GM12878 (cell line): ENCODE measurements around the gene WTAP. TPM values are rescaled to one million over a fixed set of nuclear protein-coding genes. Genes with fewer than 3 reads are reported as not detected.

Experiments
- ATAC-seq: fragments of 200-7000 bp; cut with Tn5 transposase; 3 replicates; pipeline ENCODE4 v1.9.1; 2020; ENCODE audit warnings: mild to moderate bottlenecking, moderate library complexity
- BruUV-seq: library from RNA; stranded (reverse); fragments of 400-500 nt; replicated peaks from 2 replicates; lab custom pipeline; 2021; lab: Mats Ljungman, UMichigan
- CTCF ChIA-PET: fragments of 300-600 bp; sonication (Branson Sonifier 250); formaldehyde crosslinking; extraction: SDS; loops from one replicate; lab custom pipeline; 2021; ENCODE audit warnings: inconsistent platforms; lab: Yijun Ruan, JAX
- POLR2A ChIA-PET: fragments of 350-600 bp; formaldehyde crosslinking; extraction: SDS; loops from one replicate; lab custom pipeline; 2021; ENCODE audit warnings: inconsistent platforms; lab: Charles Lee
- RAD21 ChIA-PET: fragments of 300-600 bp; sonication (Branson Sonifier 250); formaldehyde crosslinking; loops from one replicate; lab custom pipeline; 2023; ENCODE audit warnings: antibody characterized with exemption; ENCODE audit not compliant: unreplicated experiment; lab: Charles Lee
- SMC1A ChIA-PET: fragments of 300-600 bp; sonication (Branson Sonifier 250); formaldehyde crosslinking; loops from one replicate; lab custom pipeline; 2023; ENCODE audit not compliant: unreplicated experiment, uncharacterized antibody; lab: Charles Lee
- DNase-seq: peaks from one replicate; pipeline ENCODE4 v3.0.0-alpha.2; 2011; ENCODE audit warnings: low read depth, low spot score
- FAIRE-seq: peaks from 3 replicates; lab custom pipeline; 2011; peaks lifted over from hg19 to GRCh38; lab: Jason Lieb, UNC
- H2AFZ ChIP-seq: 2 replicates; pipeline ENCODE4 v1.6.0; 2011; ENCODE audit warnings: low read depth, low read length, control low read depth; ENCODE audit not compliant: control insufficient read depth
- H3K27ac ChIP-seq: 2 replicates; pipeline ENCODE4 v1.5.1; 2011; ENCODE audit warnings: control low read depth; ENCODE audit not compliant: control insufficient read depth, insufficient read depth
- H3K27me3 ChIP-seq, 2 experiments: replicated peaks in 1 of 2; 2 replicates each; pipeline versions ENCODE4 v1.6.0 to v1.6.1; 2011; ENCODE audit warnings: low read length in 1 of 2; ENCODE audit not compliant: control insufficient read depth in 2 of 2, insufficient read depth in 2 of 2
- H3K36me3 ChIP-seq, 2 experiments: 2 replicates each; pipeline ENCODE4 v1.5.1; 2011; ENCODE audit warnings: low read length in 1 of 2; ENCODE audit not compliant: control insufficient read depth in 2 of 2, insufficient read depth in 2 of 2
- H3K4me1 ChIP-seq: 2 replicates; pipeline ENCODE4 v1.6.1; 2011; ENCODE audit warnings: mild to moderate bottlenecking, low read length, moderate library complexity, mixed read lengths; ENCODE audit not compliant: control insufficient read depth, insufficient read depth
- H3K4me2 ChIP-seq: 2 replicates; pipeline ENCODE4 v1.6.0; 2011; ENCODE audit warnings: control low read depth; ENCODE audit not compliant: control insufficient read depth, insufficient read depth
- H3K4me3 ChIP-seq: fragments of 200-600 bp; sonication (generic); 2 replicates; pipeline ENCODE4 v1.5.1; 2016
- H3K79me2 ChIP-seq: 2 replicates; pipeline ENCODE4 v1.6.0; 2011; ENCODE audit warnings: low read length; ENCODE audit not compliant: control insufficient read depth, insufficient read depth
- H3K9ac ChIP-seq: 2 replicates; pipeline ENCODE4 v1.8.0; 2011; ENCODE audit warnings: low read length, control low read depth, mixed read lengths; ENCODE audit not compliant: control insufficient read depth, insufficient read depth
- H3K9me3 ChIP-seq: replicated peaks from 3 replicates; pipeline ENCODE4 v1.5.1; 2011; ENCODE audit warnings: mild to moderate bottlenecking, low read length; ENCODE audit not compliant: control insufficient read depth, insufficient read depth
- H4K20me1 ChIP-seq: 2 replicates; pipeline ENCODE4 v1.6.0; 2011; ENCODE audit not compliant: control insufficient read depth, insufficient read depth
- EED ChIP-seq: sonication (generic); IDR thresholded peaks from 2 replicates; pipeline ENCODE4 v1.6.1; 2016; ENCODE audit warnings: antibody characterized with exemption, low read depth
- FOXM1 ChIP-seq: IDR thresholded peaks from 2 replicates; pipeline ENCODE4 v1.6.1; 2012; ENCODE audit warnings: low read depth, mild to moderate bottlenecking, inconsistent platforms, low read length, moderate library complexity
- LARP7 ChIP-seq: fragments of 450-650 bp; IDR thresholded peaks from 2 replicates; pipeline ENCODE4 v1.6.1; 2017; ENCODE audit warnings: mild to moderate bottlenecking
- NBN ChIP-seq: fragments of 450-650 bp; IDR thresholded peaks from 2 replicates; pipeline ENCODE4 v1.6.1; 2016
- NFYB ChIP-seq: IDR thresholded peaks from 2 replicates; pipeline ENCODE4 v1.6.1; 2011; ENCODE audit warnings: low read depth, mild to moderate bottlenecking, low read length, improper control_type of control experiment, moderate library complexity; ENCODE audit not compliant: insufficient read depth
- TBL1XR1 ChIP-seq: IDR thresholded peaks from 2 replicates; pipeline ENCODE4 v1.6.1; 2012; ENCODE audit warnings: low read depth, low read length, improper control_type of control experiment
- WGBS: methylation state at CpG from one replicate; pipeline ENCODE4 v1.1.6; 2016; ENCODE audit warnings: low lambda C conversion rate; ENCODE audit not compliant: insufficient replicate concordance, insufficient coverage; ENCODE audit errors: missing lambda C conversion rate; 5-methylcytosine and 5-hydroxymethylcytosine counted together
- in situ Hi-C: fragments of 300-500 bp; cut with MboI; formaldehyde crosslinking; loops from 9 replicates; pipeline ENCODE4 v1.14.3; 2018; ENCODE audit warnings: mixed read lengths
- intact Hi-C: fragments of 100-400 bp; cut with micrococcal nuclease; formaldehyde crosslinking; loops from one replicate; pipeline ENCODE4 v1.14.2; 2022; ENCODE audit not compliant: unreplicated experiment
- polyA plus RNA-seq, 11 experiments: library from polyadenylated mRNA; depleted of rRNA in 4 of 11; unstranded in 6 of 11; stranded (reverse) in 5 of 11; fragments of >200 nt; fragmentation: Nextera tagmentation in 4 of 11; fragmentation: Illumina TruSeq in 1 of 11; extraction: Ambion mirVana in 4 of 11; extraction: Trizol in 1 of 11; gene quantifications; 1 replicate in 1 of 11; 2 replicates in 10 of 11; pipeline versions ENCODE4 v1.2.1 to v1.2.3, GENCODE V29; 2011 to 2016; ENCODE audit warnings: inconsistent platforms in 2 of 11, missing spikeins in 2 of 11, low read depth in 1 of 11
- total RNA-seq, 4 experiments: library from RNA; depleted of rRNA in 3 of 4; stranded (reverse); fragments of >200 nt in 3 of 4; fragmentation: Illumina TruSeq in 1 of 4; extraction: Trizol in 1 of 4; gene quantifications; 2 replicates each; pipeline versions ENCODE4 v1.2.1 to v1.2.3, GENCODE V29; 2013 to 2021

WTAP gene
- total and polyA plus RNA-seq, 10 of the 15 experiments (the other 5 are each of a cell fraction or from before 2014, with no cell fraction given) = 38.7 to 132 (median 83.1) TPM

DNA sequence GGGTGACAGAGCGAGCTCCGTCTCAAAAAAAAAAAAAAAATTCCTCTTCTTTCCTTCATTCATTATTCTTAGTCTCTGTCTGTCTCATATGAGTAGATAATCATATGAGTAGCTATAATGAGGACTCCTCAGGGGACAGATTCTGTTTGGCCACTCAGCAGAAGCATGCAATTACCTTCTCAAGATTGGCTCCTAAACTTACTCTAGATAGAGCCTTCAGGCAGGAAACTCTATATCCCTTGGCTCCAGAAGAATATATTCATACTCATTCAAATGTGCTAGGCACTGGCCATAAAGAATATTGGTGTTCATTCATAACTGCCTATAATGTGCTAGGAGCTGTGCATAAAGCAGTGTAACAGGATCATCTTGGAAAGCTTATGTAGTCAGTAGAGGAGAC is 32.3 kb downstream of the WTAP start:
- no peak overlapping the region for H3K4me2 ChIP-seq
- ChIA-PET CTCF (interaction anchor here (0.6 to 1.2 kb wide), 4 partner anchors 13 to 191 kb away, joined by 3 to 4 read pairs (median 4); no protein-coding TSS in a partner anchor), SMC1A (interaction anchor here (0.8 to 2.8 kb wide), 5 partner anchors 22 to 68 kb away, joined by 3 to 20 read pairs (median 4); no protein-coding TSS in a partner anchor), RAD21 (interaction anchor here (0.8 kb wide), 1 partner anchor 31 kb away, joined by 3 read pairs; the partner anchor contains the start of gene MRPL18), POLR2A (interaction anchor here (0.6 to 3.1 kb wide), 5 partner anchors 13 to 64 kb away, joined by 3 to 21 read pairs (median 6); partner anchors contain the start of gene WTAP)
- H3K4me3 ChIP-seq = no peak overlapping the region
- ATAC-seq (no peak), DNase-seq (no peak), FAIRE-seq (no peak)
- no peak overlapping the region for H2AFZ ChIP-seq
- TF ChIP-seq EED = no peak
- TF ChIP-seq NFYB = no peak
- no peak for TF ChIP-seq FOXM1
- WGBS = 40% methylated on average over 1 of the region's 2 CpGs
- H3K9me3 ChIP-seq = no peaks in the 10 kb centered on the region
- no peaks in the 10 kb centered on the region for H3K27me3 ChIP-seq
- no TSS peak for BruUV-seq
- H3K27ac ChIP-seq = no peak overlapping the region
- H3K4me1 ChIP-seq = peaks cover 5% of the 10 kb centered on the region
- H3K9ac ChIP-seq = no peak overlapping the region
- in situ Hi-C loops = no loop called here
- H3K36me3 ChIP-seq = peaks cover 6 to 24% of the 10 kb centered on the region in 2 experiments
- intact Hi-C loops = no loop called here
- H4K20me1 ChIP-seq = no peaks in the 10 kb centered on the region
- H3K79me2 ChIP-seq = peaks cover 23% of the 10 kb centered on the region

GRCh38 chr6:159760602-159761057 is 33.3 kb downstream of the WTAP start:
- POLR2A ChIA-PET = interaction anchor here (1.0 to 4.8 kb wide), 11 partner anchors 8 to 219 kb away, joined by 3 to 50 read pairs (median 5); partner anchors contain the start of genes MRPL18, TCP1 and WTAP
- Histone ChIP-seq H3K4me2 (peak overlapping the region; percentile 56), H3K4me3 (peak overlapping the region; percentile 88), H3K27ac (peak overlapping the region; percentile 96; the same call in 1 of the 2 replicates)
- TF ChIP-seq NBN (no peak), TBL1XR1 (no peak), LARP7 (no peak)
- TF ChIP-seq, all 136 proteins: peak for 0
- intact Hi-C loops (no loop called here), in situ Hi-C loops (no loop called here)
- no peak for FAIRE-seq
- ATAC-seq = no peak
- ChIA-PET SMC1A (interaction anchor here (0.8 to 3.6 kb wide), 9 partner anchors 13 to 69 kb away, joined by 3 to 20 read pairs (median 6); partner anchors contain the start of genes MRPL18, TCP1 and WTAP), RAD21 (interaction anchor here (0.8 to 2.3 kb wide), 3 partner anchors 30 to 34 kb away, joined by 3 to 10 read pairs (median 8); partner anchors contain the start of genes MRPL18 and WTAP), CTCF (interaction anchor here (0.9 to 1.9 kb wide), 7 partner anchors 9 to 69 kb away, joined by 3 to 8 read pairs (median 5); partner anchors contain the start of gene WTAP)
- WGBS = 59% methylated on average over 3 of the region's 3 CpGs
- H3K36me3 ChIP-seq = peaks cover 2 to 24% of the 10 kb centered on the region in 2 experiments
- H3K9ac ChIP-seq = peak overlapping the region; percentile 81
- H3K27me3 ChIP-seq = no peaks in the 10 kb centered on the region
- peaks cover 5% of the 10 kb centered on the region for H3K4me1 ChIP-seq
- H3K79me2 ChIP-seq = peaks cover 26% of the 10 kb centered on the region
- H2AFZ ChIP-seq = no peak overlapping the region
- H4K20me1 ChIP-seq = no peaks in the 10 kb centered on the region
- H3K9me3 ChIP-seq = no peaks in the 10 kb centered on the region
- BruUV-seq = no TSS peak
- no peak for DNase-seq
